HG03103 (cell line): ENCODE data around the gene CNOT11.
"Not testable (repeated sequence)": the region's sequence is repeated elsewhere in the genome, so short reads cannot be mapped to it uniquely, and the experiment has no call there.

Source experiments
- ATAC-seq: cut with Tn5 transposase; IDR thresholded peaks from one replicate; pipeline ENCODE4 v1.9.1; 2021; ENCODE audit warnings: low read depth; ENCODE audit not compliant: unreplicated experiment

The CNOT11 gene

GRCh38 chr2:101244899-101245298 is 7.8 kb upstream of the CNOT11 start:
- ATAC-seq = not testable (repeated sequence)

- not testable (repeated sequence) for ATAC-seq
Measured at GRCh38 chr2:101245468-101245867, 7.2 kb upstream of the CNOT11 start.

GRCh38 chr2:101248756-101249155 is 3.9 kb upstream of the CNOT11 start:
- not testable (repeated sequence) for ATAC-seq

GRCh38 chr2:101249826-101250225 is 2.9 kb upstream of the CNOT11 start:
- no peak for ATAC-seq

GRCh38 chr2:101251246-101251781 is 1.4 kb upstream of the CNOT11 start:
- not testable (repeated sequence) for ATAC-seq

GRCh38 chr2:101251844-101252407 is 760 bp upstream of the CNOT11 start:
- peak; percentile 36 for ATAC-seq

- ATAC-seq = peak; percentile 47
Measured at GRCh38 chr2:101253013-101253702, 472 bp downstream of the CNOT11 start.

- no peak for ATAC-seq
Measured at GRCh38 chr2:101253703-101254450, 1.2 kb downstream of the CNOT11 start.

GRCh38 chr2:101255501-101255900 is 2.8 kb downstream of the CNOT11 start:
- ATAC-seq = no peak

GRCh38 chr2:101256316-101256715 is 3.6 kb downstream of the CNOT11 start:
- ATAC-seq = no peak

GRCh38 chr2:101258804-101259203 is 6.1 kb downstream of the CNOT11 start:
- no peak for ATAC-seq

- no peak for ATAC-seq
Measured at GRCh38 chr2:101262142-101262541, 9.5 kb downstream of the CNOT11 start.

- no peak for ATAC-seq
Measured at GRCh38 chr2:101263377-101263800, 10.7 kb downstream of the CNOT11 start.

- ATAC-seq = no peak
Measured at GRCh38 chr2:101264360-101264939, 11.8 kb downstream of the CNOT11 start.

GRCh38 chr2:101265893-101266499 is 13.3 kb downstream of the CNOT11 start:
- ATAC-seq = no peak

GRCh38 chr2:101267671-101268656 is 15.3 kb downstream of the CNOT11 start:
- ATAC-seq = no peak

- no peak for ATAC-seq
Measured at GRCh38 chr2:101270700-101271259, 18.1 kb downstream of the CNOT11 start.

- ATAC-seq = peak; percentile 81
Measured at GRCh38 chr2:101272045-101272784, 19.5 kb downstream of the CNOT11 start.
